MM.1S (cell line): ENCODE results near the gene MFSD6.
"Not testable (repeated sequence)": the region's sequence is repeated elsewhere in the genome, so short reads cannot be mapped to it uniquely, and the experiment has no call there.

Experiments
- DNase-seq: peaks from one replicate; pipeline ENCODE4 v3.0.0-alpha.2; 2015
- H2AFZ ChIP-seq: fragments of 300-600 bp; sonication (generic); 2 replicates; pipeline ENCODE4 v1.6.0; 2016; ENCODE audit warnings: antibody characterized with exemption, low read length
- H3F3A ChIP-seq: fragments of 300-600 bp; sonication (generic); 2 replicates; pipeline ENCODE4 v1.6.1; 2016; ENCODE audit warnings: mild to moderate bottlenecking, antibody characterized with exemption, low read length, moderate library complexity, mixed read lengths; ENCODE audit not compliant: insufficient read depth
- H3K27ac ChIP-seq: fragments of 300-600 bp; sonication (generic); 2 replicates; pipeline ENCODE4 v1.5.1; 2016; ENCODE audit warnings: mild to moderate bottlenecking, low read length
- H3K27me3 ChIP-seq: fragments of 300-600 bp; sonication (generic); replicated peaks from 2 replicates; pipeline ENCODE4 v1.6.0; 2016; ENCODE audit warnings: low read length; ENCODE audit not compliant: insufficient read depth
- H3K36me3 ChIP-seq: fragments of 300-600 bp; sonication (generic); replicated peaks from 2 replicates; pipeline ENCODE4 v1.6.1; 2016; ENCODE audit warnings: mild to moderate bottlenecking, low read length, mixed read lengths; ENCODE audit not compliant: insufficient read depth
- H3K4me1 ChIP-seq: fragments of 300-600 bp; sonication (generic); 2 replicates; pipeline ENCODE4 v1.6.1; 2016; ENCODE audit warnings: low read length, mixed read lengths
- H3K4me2 ChIP-seq: fragments of 300-600 bp; sonication (generic); 2 replicates; pipeline ENCODE4 v1.6.0; 2016; ENCODE audit warnings: low read depth, low read length
- H3K4me3 ChIP-seq: fragments of 300-600 bp; sonication (generic); 2 replicates; pipeline ENCODE4 v1.5.1; 2016; ENCODE audit warnings: low read length, mixed read lengths
- H3K79me2 ChIP-seq: fragments of 300-600 bp; sonication (generic); 2 replicates; pipeline ENCODE4 v1.6.1; 2016; ENCODE audit warnings: mixed run types, low read length, mixed read lengths
- H3K9ac ChIP-seq: fragments of 300-600 bp; sonication (generic); 2 replicates; pipeline ENCODE4 v1.6.1; 2016; ENCODE audit warnings: low read length, mixed read lengths
- H3K9me2 ChIP-seq: fragments of 300-600 bp; sonication (generic); replicated peaks from 2 replicates; pipeline ENCODE4 v1.6.1; 2016; ENCODE audit warnings: mild to moderate bottlenecking, low read length, mixed read lengths; ENCODE audit not compliant: insufficient read depth
- H3K9me3 ChIP-seq: fragments of 300-600 bp; sonication (generic); replicated peaks from 2 replicates; pipeline ENCODE4 v1.6.1; 2016; ENCODE audit warnings: mild to moderate bottlenecking, low read length, mixed read lengths; ENCODE audit not compliant: insufficient read depth
- H4K20me1 ChIP-seq: fragments of 300-600 bp; sonication (generic); 2 replicates; pipeline ENCODE4 v1.6.1; 2016; ENCODE audit warnings: mild to moderate bottlenecking, low read length, moderate library complexity, mixed read lengths; ENCODE audit not compliant: insufficient read depth
- EZH2 ChIP-seq: fragments of 300-600 bp; sonication (generic); optimal IDR thresholded peaks from 2 replicates; pipeline ENCODE3; 2017; ENCODE audit warnings: low read depth, mild to moderate bottlenecking, antibody characterized with exemption, low read length, mixed read lengths
- EZH2phosphoT487 ChIP-seq: fragments of 300-600 bp; sonication (generic); IDR thresholded peaks from 2 replicates; pipeline ENCODE4 v1.6.1; 2018; ENCODE audit warnings: antibody characterized with exemption, low read length
- TF ChIP-seq, protein P1 (sequence below): fragments of 300-600 bp; sonication (generic); IDR thresholded peaks from 2 replicates; pipeline ENCODE4 v1.5.1; 2016; ENCODE audit warnings: antibody characterized with exemption, low read length, mixed read lengths

Gene MFSD6

DNA sequence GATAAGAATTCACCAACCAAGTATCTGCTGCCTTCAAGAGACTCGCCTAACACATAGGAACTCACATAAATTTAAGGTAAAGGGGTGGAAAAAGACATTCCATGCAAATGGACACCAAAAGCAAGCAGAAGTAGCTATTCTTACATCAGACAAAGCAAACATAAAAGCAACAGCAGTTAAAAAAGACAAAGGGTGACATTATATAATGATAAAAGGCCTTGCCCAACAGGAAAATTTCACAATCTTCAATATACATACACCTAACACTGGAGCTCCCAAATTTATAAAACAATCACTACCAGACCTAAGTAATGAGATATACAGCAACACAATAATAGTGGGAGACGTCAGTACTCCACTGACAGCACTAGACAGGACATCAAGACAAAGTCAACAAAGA is 84.9 kb downstream of the MFSD6 start:
- H3F3A ChIP-seq, result no peaks in the 10 kb centered on the region
- H3K36me3 ChIP-seq, result no peaks in the 10 kb centered on the region
- no peak overlapping the region for H3K4me3 ChIP-seq
- no peak overlapping the region for H2AFZ ChIP-seq
- no peaks in the 10 kb centered on the region for H3K27me3 ChIP-seq
- DNase-seq, result no peak
- H3K4me2 ChIP-seq, result no peak overlapping the region
- no peaks in the 10 kb centered on the region for H3K79me2 ChIP-seq
- no peaks in the 10 kb centered on the region for H3K9me3 ChIP-seq
- H4K20me1 ChIP-seq, result no peaks in the 10 kb centered on the region
- H3K4me1 ChIP-seq, result no peaks in the 10 kb centered on the region
- no peak for TF ChIP-seq EZH2
- TF ChIP-seq, protein P1, sequence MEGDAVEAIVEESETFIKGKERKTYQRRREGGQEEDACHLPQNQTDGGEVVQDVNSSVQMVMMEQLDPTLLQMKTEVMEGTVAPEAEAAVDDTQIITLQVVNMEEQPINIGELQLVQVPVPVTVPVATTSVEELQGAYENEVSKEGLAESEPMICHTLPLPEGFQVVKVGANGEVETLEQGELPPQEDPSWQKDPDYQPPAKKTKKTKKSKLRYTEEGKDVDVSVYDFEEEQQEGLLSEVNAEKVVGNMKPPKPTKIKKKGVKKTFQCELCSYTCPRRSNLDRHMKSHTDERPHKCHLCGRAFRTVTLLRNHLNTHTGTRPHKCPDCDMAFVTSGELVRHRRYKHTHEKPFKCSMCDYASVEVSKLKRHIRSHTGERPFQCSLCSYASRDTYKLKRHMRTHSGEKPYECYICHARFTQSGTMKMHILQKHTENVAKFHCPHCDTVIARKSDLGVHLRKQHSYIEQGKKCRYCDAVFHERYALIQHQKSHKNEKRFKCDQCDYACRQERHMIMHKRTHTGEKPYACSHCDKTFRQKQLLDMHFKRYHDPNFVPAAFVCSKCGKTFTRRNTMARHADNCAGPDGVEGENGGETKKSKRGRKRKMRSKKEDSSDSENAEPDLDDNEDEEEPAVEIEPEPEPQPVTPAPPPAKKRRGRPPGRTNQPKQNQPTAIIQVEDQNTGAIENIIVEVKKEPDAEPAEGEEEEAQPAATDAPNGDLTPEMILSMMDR, result no peak
- no peak for TF ChIP-seq EZH2phosphoT487
- no peaks in the 10 kb centered on the region for H3K9me2 ChIP-seq
- H3K9ac ChIP-seq, result no peak overlapping the region
- H3K27ac ChIP-seq, result no peak overlapping the region

DNA sequence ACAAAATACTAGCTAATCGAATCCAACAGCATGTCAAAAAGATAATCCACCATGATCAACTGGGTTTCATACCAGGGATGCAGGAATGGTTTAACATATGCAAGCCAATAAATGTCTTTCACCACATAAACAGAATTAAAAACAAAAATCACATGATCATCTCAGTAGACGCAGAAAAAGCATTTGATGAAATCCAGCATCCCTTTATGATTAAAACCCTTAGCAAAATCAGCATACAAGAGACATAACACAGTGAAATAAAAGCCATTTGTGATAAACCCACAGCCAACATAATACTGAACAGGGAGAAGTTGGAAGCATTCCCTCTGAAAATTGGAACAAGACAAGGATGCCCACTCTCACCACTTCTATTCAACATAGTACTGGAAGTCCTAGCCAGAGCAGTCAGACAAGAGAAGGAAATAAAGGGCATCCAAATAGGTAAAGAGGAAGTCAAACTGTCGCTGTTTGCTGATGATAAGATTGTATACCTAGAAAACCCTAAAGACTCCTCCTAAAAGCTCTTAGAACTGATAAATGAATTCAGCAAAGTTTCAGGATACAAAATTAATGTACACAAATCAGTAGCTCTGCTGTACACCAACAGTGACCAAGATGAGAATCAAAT is 86.6 kb downstream of the MFSD6 start:
- H3K4me1 ChIP-seq, H3F3A ChIP-seq, H3K9me3 ChIP-seq, H3K9me2 ChIP-seq, H2AFZ ChIP-seq, H3K27ac ChIP-seq, H3K9ac ChIP-seq, H3K36me3 ChIP-seq, DNase-seq, H3K79me2 ChIP-seq, H3K4me2 ChIP-seq, H4K20me1 ChIP-seq, H3K4me3 ChIP-seq, H3K27me3 ChIP-seq: not testable (repeated sequence)

DNA sequence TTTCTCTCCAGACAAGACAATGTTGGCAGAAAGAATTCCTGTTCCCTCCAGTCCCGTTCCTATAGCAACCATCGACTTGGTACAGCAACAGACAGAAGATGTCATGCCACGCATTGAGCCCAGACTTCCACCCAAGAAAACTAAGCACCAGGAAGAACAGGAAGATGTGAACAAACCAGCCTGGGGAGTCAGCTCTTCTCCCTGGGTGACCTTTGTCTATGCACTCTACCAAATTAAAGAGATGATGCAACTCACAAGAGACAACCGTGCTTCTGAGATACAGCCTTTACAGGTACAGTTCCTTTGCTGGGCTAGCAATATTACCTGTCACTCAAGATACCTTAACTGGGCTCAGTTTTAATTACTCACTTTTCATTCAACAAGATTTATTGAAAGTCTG is 89.3 kb downstream of the MFSD6 start:
- H3K4me1 ChIP-seq, result no peaks in the 10 kb centered on the region
- no peaks in the 10 kb centered on the region; the same call in 1 of the 2 replicates for H3K36me3 ChIP-seq
- no peak overlapping the region for H2AFZ ChIP-seq
- H3K9me2 ChIP-seq, result no peaks in the 10 kb centered on the region
- no peaks in the 10 kb centered on the region for H3K9me3 ChIP-seq
- no peaks in the 10 kb centered on the region for H3K27me3 ChIP-seq
- no peaks in the 10 kb centered on the region for H4K20me1 ChIP-seq
- H3K9ac ChIP-seq, result no peak overlapping the region
- no peaks in the 10 kb centered on the region for H3K79me2 ChIP-seq
- no peak for DNase-seq
- H3K27ac ChIP-seq, result no peak overlapping the region
- TF ChIP-seq EZH2 (no peak), EZH2phosphoT487 (no peak)
- TF ChIP-seq, protein P1, result no peak
- H3K4me2 ChIP-seq, result no peak overlapping the region
- H3K4me3 ChIP-seq, result no peak overlapping the region
- H3F3A ChIP-seq, result no peaks in the 10 kb centered on the region

DNA sequence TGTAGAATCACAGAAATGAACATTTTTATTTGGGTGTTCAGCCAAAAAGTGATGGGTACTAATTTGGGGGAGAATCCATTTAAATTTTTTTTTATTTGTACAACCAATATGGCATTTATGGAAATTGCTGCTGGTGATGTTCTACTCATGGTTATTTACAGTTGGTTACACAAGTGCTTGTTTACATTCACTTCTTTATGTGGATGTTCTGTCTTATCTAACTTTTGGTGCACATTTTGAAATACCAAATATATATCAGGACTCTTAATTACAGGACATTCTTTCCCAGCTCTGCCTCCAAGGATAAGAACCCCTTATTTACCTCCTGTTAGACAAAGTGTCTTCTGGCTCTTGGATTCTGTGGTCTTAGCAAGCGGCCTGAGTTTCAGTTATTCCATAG is 91.1 kb downstream of the MFSD6 start:
- Histone ChIP-seq H3K27ac (no peak overlapping the region), H3K36me3 (no peaks in the 10 kb centered on the region; the same call in 1 of the 2 replicates), H3K9ac (no peak overlapping the region), H3K4me3 (no peak overlapping the region), H2AFZ (no peak overlapping the region), H3K4me2 (no peak overlapping the region), H3K9me2 (no peaks in the 10 kb centered on the region), H4K20me1 (no peaks in the 10 kb centered on the region), H3K9me3 (no peaks in the 10 kb centered on the region), H3F3A (no peaks in the 10 kb centered on the region), H3K27me3 (no peaks in the 10 kb centered on the region), H3K79me2 (no peaks in the 10 kb centered on the region), H3K4me1 (no peaks in the 10 kb centered on the region)
- no peak for DNase-seq
- TF ChIP-seq EZH2phosphoT487 (no peak), EZH2 (no peak)
- TF ChIP-seq, protein P1, result no peak
